GM23338 (cell line): ENCODE data around the gene EPS8L1. TPM values are rescaled to one million over a fixed set of nuclear protein-coding genes. Genes with fewer than 3 reads are reported as not detected.

Experiments used
- ATAC-seq: fragments of 200-7000 bp; cut with Tn5 transposase; 3 replicates; pipeline ENCODE4 v1.9.1; 2020
- DNase-seq: peaks from one replicate; pipeline ENCODE4 v3.0.0-alpha.2; 2015; ENCODE audit warnings: low spot score
- H2AFZ ChIP-seq: fragments of 200-600 bp; sonication (generic); 2 replicates; pipeline ENCODE4 v1.8.0; 2016; ENCODE audit warnings: antibody characterized with exemption, mild to moderate bottlenecking, moderate library complexity
- H3F3A ChIP-seq: fragments of 200-600 bp; sonication (generic); replicated peaks from 2 replicates; pipeline ENCODE4 v1.8.0; 2017; ENCODE audit warnings: antibody characterized with exemption, mixed run types, low read depth
- H3K27ac ChIP-seq: fragments of 200-600 bp; sonication (generic); 2 replicates; pipeline ENCODE4 v1.6.1; 2016; ENCODE audit warnings: low read depth
- H3K27me3 ChIP-seq: fragments of 200-600 bp; sonication (generic); 2 replicates; pipeline ENCODE4 v1.8.0; 2016; ENCODE audit warnings: mild to moderate bottlenecking, mixed run types, moderate library complexity; ENCODE audit not compliant: insufficient read depth
- H3K36me3 ChIP-seq: fragments of 200-600 bp; sonication (generic); 2 replicates; pipeline ENCODE4 v1.8.0; 2016; ENCODE audit warnings: mild to moderate bottlenecking; ENCODE audit not compliant: insufficient read depth
- H3K4me1 ChIP-seq: fragments of 200-600 bp; sonication (generic); 2 replicates; pipeline ENCODE4 v1.8.0; 2016; ENCODE audit warnings: mild to moderate bottlenecking, moderate library complexity; ENCODE audit not compliant: insufficient read depth
- H3K4me2 ChIP-seq: fragments of 200-600 bp; sonication (generic); 2 replicates; pipeline ENCODE4 v1.7.1; 2017; ENCODE audit warnings: mixed run types
- H3K4me3 ChIP-seq: fragments of 200-600 bp; sonication (generic); 2 replicates; pipeline ENCODE4 v1.6.1; 2016; ENCODE audit warnings: mixed run types
- H3K79me2 ChIP-seq: fragments of 200-600 bp; sonication (generic); replicated peaks from 2 replicates; pipeline ENCODE4 v1.8.0; 2017; ENCODE audit warnings: mild to moderate bottlenecking; ENCODE audit not compliant: insufficient read depth
- H3K9me2 ChIP-seq: fragments of 200-600 bp; sonication (generic); 2 replicates; pipeline ENCODE4 v1.8.0; 2017; ENCODE audit not compliant: insufficient read depth
- H4K20me1 ChIP-seq: fragments of 200-600 bp; sonication (generic); replicated peaks from 2 replicates; pipeline ENCODE4 v1.8.0; 2017; ENCODE audit warnings: mild to moderate bottlenecking; ENCODE audit not compliant: insufficient read depth
- H3K27ac Mint-ChIP-seq: 2 replicates; pipeline ENCODE4 v1.8.0; 2020; ENCODE audit warnings: inconsistent platforms, mild to moderate bottlenecking, moderate library complexity, mixed read lengths
- H3K27me3 Mint-ChIP-seq: 3 replicates; pipeline ENCODE4 v1.8.0; 2022; ENCODE audit warnings: low read depth, mild to moderate bottlenecking, moderate library complexity, mixed read lengths, inconsistent platforms; ENCODE audit not compliant: insufficient read depth, poor library complexity
- H3K36me3 Mint-ChIP-seq: 3 replicates; pipeline ENCODE4 v1.8.0; 2021; ENCODE audit warnings: low read depth, mild to moderate bottlenecking, inconsistent platforms, moderate library complexity, mixed read lengths
- H3K4me1 Mint-ChIP-seq: 3 replicates; pipeline ENCODE4 v1.8.0; 2020; ENCODE audit warnings: mild to moderate bottlenecking, inconsistent platforms, mixed read lengths
- H3K4me3 Mint-ChIP-seq: 3 replicates; pipeline ENCODE4 v1.8.0; 2021; ENCODE audit warnings: moderate library complexity, mild to moderate bottlenecking, inconsistent platforms, mixed read lengths
- H3K9me3 Mint-ChIP-seq: 3 replicates; pipeline ENCODE4 v1.8.0; 2020; ENCODE audit warnings: moderate library complexity, mild to moderate bottlenecking, inconsistent platforms, mixed read lengths
- CREB1 ChIP-seq: fragments of 250-450 bp; sonication (Bioruptor Pico); IDR thresholded peaks from 2 replicates; pipeline ENCODE4 v1.5.0; 2020; ENCODE audit warnings: low read depth, mild to moderate bottlenecking, moderate library complexity
- EZH2 ChIP-seq: fragments of 200-600 bp; sonication (generic); IDR thresholded peaks from one replicate; pipeline ENCODE4 v1.8.0; 2017; ENCODE audit warnings: antibody characterized with exemption, mild to moderate bottlenecking, low read depth; ENCODE audit not compliant: unreplicated experiment
- EZH2phosphoT487 ChIP-seq: fragments of 200-600 bp; sonication (generic); IDR thresholded peaks from one replicate; pipeline ENCODE4 v1.8.1; 2018; ENCODE audit warnings: antibody characterized with exemption; ENCODE audit not compliant: unreplicated experiment
- JUNB ChIP-seq: IDR thresholded peaks from one replicate; pipeline ENCODE4 v1.6.1; 2016; ENCODE audit warnings: antibody characterized with exemption; ENCODE audit not compliant: unreplicated experiment
- NANOG ChIP-seq: IDR thresholded peaks from 2 replicates; pipeline ENCODE4 v1.6.1; 2016; ENCODE audit warnings: antibody characterized with exemption, borderline replicate concordance
- POLR2AphosphoS5 ChIP-seq: IDR thresholded peaks from 2 replicates; pipeline ENCODE4 v1.6.1; 2016; ENCODE audit warnings: antibody characterized with exemption, low read depth
- STAT1 ChIP-seq: IDR thresholded peaks from one replicate; pipeline ENCODE4 v1.6.1; 2016; ENCODE audit warnings: antibody characterized with exemption; ENCODE audit not compliant: unreplicated experiment
- ZNF331 ChIP-seq: fragments of 250-450 bp; sonication (Bioruptor Pico); IDR thresholded peaks from 2 replicates; pipeline ENCODE4 v1.5.0; 2020; ENCODE audit warnings: low read depth, mild to moderate bottlenecking, moderate library complexity
- polyA plus RNA-seq: library from polyadenylated mRNA; unstranded; fragments of >200 nt; fragmentation: Nextera tagmentation; extraction: Ambion mirVana; gene quantifications from 2 replicates; pipeline ENCODE4 v1.2.1, GENCODE V29; 2016
- total RNA-seq: library from RNA; depleted of rRNA; stranded (reverse); fragments of >200 nt; shearing (Covaris generic); gene quantifications from 2 replicates; pipeline ENCODE4 v1.2.3, GENCODE V29; 2014
- TF ChIP-seq, protein P1 (sequence below), 2 experiments: fragments of 200-600 bp in 1 of 2; sonication (generic) in 1 of 2; conservative IDR thresholded peaks; 2 replicates each; pipeline versions ENCODE4 v1.5.1 to v1.6.1; 2016 to 2017; ENCODE audit warnings: antibody characterized with exemption in 2 of 2, low read depth in 2 of 2, mild to moderate bottlenecking in 2 of 2, moderate library complexity in 1 of 2
- TF ChIP-seq, protein P2 (sequence below): fragments of 250-450 bp; sonication (Bioruptor Pico); IDR thresholded peaks from 2 replicates; pipeline ENCODE4 v1.5.0; 2020; ENCODE audit warnings: mild to moderate bottlenecking, moderate library complexity
- TF ChIP-seq, protein P3 (sequence below): IDR thresholded peaks from 2 replicates; pipeline ENCODE4 v1.6.1; 2016; ENCODE audit warnings: antibody characterized with exemption

EPS8L1 gene
- total and polyA plus RNA-seq, 2 experiments from 2014 or later, result 47.5 to 51.2 TPM

DNA sequence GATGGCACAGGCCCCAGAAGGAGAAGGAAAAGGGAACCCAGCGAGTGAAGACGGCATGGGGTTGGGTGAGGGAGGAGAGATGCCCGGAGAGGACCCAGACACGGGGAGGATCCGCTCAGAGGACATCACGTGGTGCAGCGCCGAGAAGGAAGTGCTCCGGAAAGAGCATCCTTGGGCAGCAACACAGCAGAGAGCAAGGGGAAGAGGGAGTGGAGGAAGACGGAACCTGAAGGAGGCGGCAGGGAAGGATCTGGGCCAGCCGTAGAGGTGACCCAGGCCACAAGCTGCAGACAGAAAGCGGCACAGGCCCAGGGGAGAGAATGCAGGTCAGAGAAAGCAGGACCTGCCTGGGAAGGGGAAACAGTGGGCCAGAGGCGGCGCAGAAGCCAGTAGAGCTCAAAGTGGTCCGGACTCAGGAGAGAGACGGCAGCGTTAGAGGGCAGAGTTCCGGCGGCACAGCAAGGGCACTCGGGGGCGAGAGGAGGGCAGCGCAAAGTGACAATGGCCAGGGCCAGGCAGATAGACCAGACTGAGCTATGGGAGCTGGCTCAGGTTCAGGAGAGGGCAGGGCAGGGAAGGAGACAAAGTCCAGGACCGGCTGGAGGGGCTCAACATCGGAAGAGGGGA, 40.7 kb downstream of the EPS8L1 start:
- H2AFZ ChIP-seq, result no peak overlapping the region
- H4K20me1 ChIP-seq, result peaks cover 27% of the 10 kb centered on the region
- TF ChIP-seq NANOG, result no peak
- no peak for TF ChIP-seq EZH2
- H3K79me2 ChIP-seq, result peaks cover 42% of the 10 kb centered on the region
- H3K9me2 ChIP-seq, result no peaks in the 10 kb centered on the region
- H3F3A ChIP-seq, result peaks cover 5% of the 10 kb centered on the region; the same call in 1 of the 2 replicates
- Mint-ChIP-seq H3K36me3 (no peaks in the 10 kb centered on the region; the same call in 2 of the 3 replicates), H3K4me1 (peaks cover 28% of the 10 kb centered on the region), H3K27me3 (peaks cover 9% of the 10 kb centered on the region), H3K27ac (peak overlapping the region; percentile 41; the same call in 1 of the 2 replicates), H3K9me3 (no peaks in the 10 kb centered on the region; the same call in 2 of the 3 replicates), H3K4me3 (peak overlapping the region; percentile 89)
- H3K4me1 ChIP-seq, result peaks cover 29% of the 10 kb centered on the region
- peak overlapping the region; percentile 99 for H3K4me2 ChIP-seq
- no peaks in the 10 kb centered on the region for H3K27me3 ChIP-seq
- ATAC-seq, result peak; percentile 2; the same call in 1 of the 3 replicates
- H3K4me3 ChIP-seq, result peak overlapping the region; percentile 91
- no peaks in the 10 kb centered on the region for H3K36me3 ChIP-seq
- no peak overlapping the region for H3K27ac ChIP-seq
- peak; percentile 63 for DNase-seq

DNA sequence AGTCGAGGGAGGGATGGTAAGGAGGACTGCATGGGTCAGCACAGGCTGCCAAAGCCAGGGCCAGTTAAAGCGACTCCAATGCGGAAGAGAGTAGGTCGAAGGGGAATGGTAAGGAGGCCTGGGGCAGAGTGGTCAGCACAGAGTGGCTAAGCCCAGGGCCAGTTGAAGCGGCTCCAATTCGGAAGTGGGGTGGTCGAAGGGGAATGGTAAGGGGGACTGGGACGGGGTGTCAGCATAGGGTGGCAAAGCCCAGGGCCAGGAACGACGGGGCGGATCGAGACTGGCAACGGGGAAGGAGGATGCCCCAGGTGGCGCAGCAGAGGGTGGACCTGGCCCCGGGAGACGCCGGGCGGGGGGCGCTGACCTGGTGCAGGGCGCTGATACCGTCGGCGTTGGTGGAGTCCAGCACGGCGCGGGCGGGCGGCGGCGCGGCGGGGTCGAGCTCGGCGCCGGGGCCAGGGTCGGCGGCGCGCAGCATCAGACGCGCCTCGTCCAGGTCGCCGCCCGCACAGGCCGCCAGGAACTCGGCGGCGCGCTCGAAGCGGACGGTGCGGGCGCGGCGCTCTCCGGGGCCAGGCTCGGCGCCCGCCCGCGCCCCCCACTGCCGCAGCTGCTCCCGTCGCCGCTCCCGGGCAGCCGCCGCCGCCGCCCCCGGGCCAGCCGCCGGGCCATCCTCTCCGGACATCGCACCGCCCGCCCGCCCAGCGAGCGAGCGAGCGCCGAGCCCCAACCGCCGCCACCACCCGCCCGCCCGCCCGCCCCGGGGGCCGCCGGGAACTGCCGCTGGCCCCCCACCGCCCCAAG, 41.4 kb downstream of the EPS8L1 start, which contains the start of gene PPP1R12C:
PPP1R12C (minus strand) TSS at position 779 of the 804 bp plus-strand sequence; CDS start at position 685, 94 bp downstream.
- Histone ChIP-seq H3K27ac (peak within 1 kb of the TSS; percentile 60), H3K4me2 (peak within 1 kb of the TSS; percentile 99)
- no peak for ATAC-seq

More for the DNA sequence above, 41.4 kb downstream of the EPS8L1 start, which contains the start of gene PPP1R12C:
- no peaks in the 10 kb centered on the region; the same call in 2 of the 3 replicates for H3K9me3 Mint-ChIP-seq
- Histone ChIP-seq H3K4me3 (peak within 1 kb of the TSS; percentile 91), H3K27me3 (no peaks in the 10 kb centered on the region), H3F3A (peaks cover 5% of the 10 kb centered on the region; the same call in 1 of the 2 replicates), H3K9me2 (no peaks in the 10 kb centered on the region), H2AFZ (peak within 1 kb of the TSS; percentile 3; the same call in 1 of the 2 replicates), H3K4me1 (peaks cover 29% of the 10 kb centered on the region), H3K36me3 (no peaks in the 10 kb centered on the region), H3K79me2 (peaks cover 42% of the 10 kb centered on the region), H4K20me1 (peaks cover 27% of the 10 kb centered on the region)
- peak within 1 kb of the TSS; percentile 96 for H3K4me3 Mint-ChIP-seq
- H3K27ac Mint-ChIP-seq, result peak within 1 kb of the TSS; percentile 99
- TF ChIP-seq, protein P1, sequence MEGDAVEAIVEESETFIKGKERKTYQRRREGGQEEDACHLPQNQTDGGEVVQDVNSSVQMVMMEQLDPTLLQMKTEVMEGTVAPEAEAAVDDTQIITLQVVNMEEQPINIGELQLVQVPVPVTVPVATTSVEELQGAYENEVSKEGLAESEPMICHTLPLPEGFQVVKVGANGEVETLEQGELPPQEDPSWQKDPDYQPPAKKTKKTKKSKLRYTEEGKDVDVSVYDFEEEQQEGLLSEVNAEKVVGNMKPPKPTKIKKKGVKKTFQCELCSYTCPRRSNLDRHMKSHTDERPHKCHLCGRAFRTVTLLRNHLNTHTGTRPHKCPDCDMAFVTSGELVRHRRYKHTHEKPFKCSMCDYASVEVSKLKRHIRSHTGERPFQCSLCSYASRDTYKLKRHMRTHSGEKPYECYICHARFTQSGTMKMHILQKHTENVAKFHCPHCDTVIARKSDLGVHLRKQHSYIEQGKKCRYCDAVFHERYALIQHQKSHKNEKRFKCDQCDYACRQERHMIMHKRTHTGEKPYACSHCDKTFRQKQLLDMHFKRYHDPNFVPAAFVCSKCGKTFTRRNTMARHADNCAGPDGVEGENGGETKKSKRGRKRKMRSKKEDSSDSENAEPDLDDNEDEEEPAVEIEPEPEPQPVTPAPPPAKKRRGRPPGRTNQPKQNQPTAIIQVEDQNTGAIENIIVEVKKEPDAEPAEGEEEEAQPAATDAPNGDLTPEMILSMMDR (conservative IDR thresholded peaks at IDR 0.05; ENCODE audit: low read depth in 2 of 2), result no peak
- TF ChIP-seq ZNF331, result no peak
- no peak for TF ChIP-seq JUNB
- TF ChIP-seq, protein P2, sequence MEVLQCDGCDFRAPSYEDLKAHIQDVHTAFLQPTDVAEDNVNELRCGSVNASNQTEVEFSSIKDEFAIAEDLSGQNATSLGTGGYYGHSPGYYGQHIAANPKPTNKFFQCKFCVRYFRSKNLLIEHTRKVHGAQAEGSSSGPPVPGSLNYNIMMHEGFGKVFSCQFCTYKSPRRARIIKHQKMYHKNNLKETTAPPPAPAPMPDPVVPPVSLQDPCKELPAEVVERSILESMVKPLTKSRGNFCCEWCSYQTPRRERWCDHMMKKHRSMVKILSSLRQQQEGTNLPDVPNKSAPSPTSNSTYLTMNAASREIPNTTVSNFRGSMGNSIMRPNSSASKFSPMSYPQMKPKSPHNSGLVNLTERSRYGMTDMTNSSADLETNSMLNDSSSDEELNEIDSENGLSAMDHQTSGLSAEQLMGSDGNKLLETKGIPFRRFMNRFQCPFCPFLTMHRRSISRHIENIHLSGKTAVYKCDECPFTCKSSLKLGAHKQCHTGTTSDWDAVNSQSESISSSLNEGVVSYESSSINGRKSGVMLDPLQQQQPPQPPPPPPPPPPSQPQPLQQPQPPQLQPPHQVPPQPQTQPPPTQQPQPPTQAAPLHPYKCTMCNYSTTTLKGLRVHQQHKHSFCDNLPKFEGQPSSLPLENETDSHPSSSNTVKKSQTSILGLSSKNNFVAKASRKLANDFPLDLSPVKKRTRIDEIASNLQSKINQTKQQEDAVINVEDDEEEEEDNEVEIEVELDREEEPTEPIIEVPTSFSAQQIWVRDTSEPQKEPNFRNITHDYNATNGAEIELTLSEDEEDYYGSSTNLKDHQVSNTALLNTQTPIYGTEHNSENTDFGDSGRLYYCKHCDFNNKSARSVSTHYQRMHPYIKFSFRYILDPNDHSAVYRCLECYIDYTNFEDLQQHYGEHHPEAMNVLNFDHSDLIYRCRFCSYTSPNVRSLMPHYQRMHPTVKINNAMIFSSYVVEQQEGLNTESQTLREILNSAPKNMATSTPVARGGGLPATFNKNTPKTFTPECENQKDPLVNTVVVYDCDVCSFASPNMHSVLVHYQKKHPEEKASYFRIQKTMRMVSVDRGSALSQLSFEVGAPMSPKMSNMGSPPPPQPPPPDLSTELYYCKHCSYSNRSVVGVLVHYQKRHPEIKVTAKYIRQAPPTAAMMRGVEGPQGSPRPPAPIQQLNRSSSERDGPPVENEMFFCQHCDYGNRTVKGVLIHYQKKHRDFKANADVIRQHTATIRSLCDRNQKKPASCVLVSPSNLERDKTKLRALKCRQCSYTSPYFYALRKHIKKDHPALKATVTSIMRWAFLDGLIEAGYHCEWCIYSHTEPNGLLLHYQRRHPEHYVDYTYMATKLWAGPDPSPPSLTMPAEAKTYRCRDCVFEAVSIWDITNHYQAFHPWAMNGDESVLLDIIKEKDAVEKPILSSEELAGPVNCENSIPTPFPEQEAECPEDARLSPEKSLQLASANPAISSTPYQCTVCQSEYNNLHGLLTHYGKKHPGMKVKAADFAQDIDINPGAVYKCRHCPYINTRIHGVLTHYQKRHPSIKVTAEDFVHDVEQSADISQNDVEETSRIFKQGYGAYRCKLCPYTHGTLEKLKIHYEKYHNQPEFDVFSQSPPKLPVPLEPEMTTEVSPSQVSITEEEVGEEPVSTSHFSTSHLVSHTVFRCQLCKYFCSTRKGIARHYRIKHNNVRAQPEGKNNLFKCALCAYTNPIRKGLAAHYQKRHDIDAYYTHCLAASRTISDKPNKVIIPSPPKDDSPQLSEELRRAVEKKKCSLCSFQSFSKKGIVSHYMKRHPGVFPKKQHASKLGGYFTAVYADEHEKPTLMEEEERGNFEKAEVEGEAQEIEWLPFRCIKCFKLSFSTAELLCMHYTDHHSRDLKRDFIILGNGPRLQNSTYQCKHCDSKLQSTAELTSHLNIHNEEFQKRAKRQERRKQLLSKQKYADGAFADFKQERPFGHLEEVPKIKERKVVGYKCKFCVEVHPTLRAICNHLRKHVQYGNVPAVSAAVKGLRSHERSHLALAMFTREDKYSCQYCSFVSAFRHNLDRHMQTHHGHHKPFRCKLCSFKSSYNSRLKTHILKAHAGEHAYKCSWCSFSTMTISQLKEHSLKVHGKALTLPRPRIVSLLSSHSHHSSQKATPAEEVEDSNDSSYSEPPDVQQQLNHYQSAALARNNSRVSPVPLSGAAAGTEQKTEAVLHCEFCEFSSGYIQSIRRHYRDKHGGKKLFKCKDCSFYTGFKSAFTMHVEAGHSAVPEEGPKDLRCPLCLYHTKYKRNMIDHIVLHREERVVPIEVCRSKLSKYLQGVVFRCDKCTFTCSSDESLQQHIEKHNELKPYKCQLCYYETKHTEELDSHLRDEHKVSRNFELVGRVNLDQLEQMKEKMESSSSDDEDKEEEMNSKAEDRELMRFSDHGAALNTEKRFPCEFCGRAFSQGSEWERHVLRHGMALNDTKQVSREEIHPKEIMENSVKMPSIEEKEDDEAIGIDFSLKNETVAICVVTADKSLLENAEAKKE (CRISPR knock-in tag), result no peak
- TF ChIP-seq EZH2phosphoT487, result no peak
- TF ChIP-seq, protein P3, sequence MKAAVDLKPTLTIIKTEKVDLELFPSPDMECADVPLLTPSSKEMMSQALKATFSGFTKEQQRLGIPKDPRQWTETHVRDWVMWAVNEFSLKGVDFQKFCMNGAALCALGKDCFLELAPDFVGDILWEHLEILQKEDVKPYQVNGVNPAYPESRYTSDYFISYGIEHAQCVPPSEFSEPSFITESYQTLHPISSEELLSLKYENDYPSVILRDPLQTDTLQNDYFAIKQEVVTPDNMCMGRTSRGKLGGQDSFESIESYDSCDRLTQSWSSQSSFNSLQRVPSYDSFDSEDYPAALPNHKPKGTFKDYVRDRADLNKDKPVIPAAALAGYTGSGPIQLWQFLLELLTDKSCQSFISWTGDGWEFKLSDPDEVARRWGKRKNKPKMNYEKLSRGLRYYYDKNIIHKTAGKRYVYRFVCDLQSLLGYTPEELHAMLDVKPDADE, result no peak
- no peak for TF ChIP-seq NANOG
- no peak for TF ChIP-seq POLR2AphosphoS5
- no peak for TF ChIP-seq CREB1 (CRISPR knock-in tag)
- TF ChIP-seq STAT1, result no peak
- no peak for DNase-seq
- H3K36me3 Mint-ChIP-seq, result no peaks in the 10 kb centered on the region; the same call in 2 of the 3 replicates
- H3K27me3 Mint-ChIP-seq, result peaks cover 9% of the 10 kb centered on the region
- H3K4me1 Mint-ChIP-seq, result peaks cover 28% of the 10 kb centered on the region
